HT-29 (cell line): ENCODE measurements around the gene ENTPD7. TPM values are rescaled to one million over a fixed set of nuclear protein-coding genes. Genes with fewer than 3 reads are reported as not detected.
"Not testable (repeated sequence)": the region's sequence is repeated elsewhere in the genome, so short reads cannot be mapped to it uniquely, and the experiment has no call there.

Source experiments
- DNase-seq: peaks from one replicate; pipeline ENCODE4 v3.0.0-alpha.2; 2015; ENCODE audit warnings: low spot score
- small RNA-seq: library from RNA; depleted of rRNA; stranded (forward); fragments of <200 nt; gene quantifications from one replicate; pipeline ENCODE3, GENCODE V24; 2014
- total RNA-seq: library from RNA; depleted of rRNA; stranded (reverse); fragments of >200 nt; shearing (Covaris generic); gene quantifications from 2 replicates; pipeline ENCODE4 v1.2.3, GENCODE V29; 2014; rRNA removed

Gene ENTPD7
- total RNA-seq, 1 experiment from 2014 or later, result 8.5 TPM

GRCh38 chr10:99746166-99746565, 86.9 kb downstream of the ENTPD7 start:
- not testable (repeated sequence) for DNase-seq

- DNase-seq, result no peak
These were observed 89.6 kb downstream of the ENTPD7 start for GRCh38 chr10:99748823-99749451.

DNA sequence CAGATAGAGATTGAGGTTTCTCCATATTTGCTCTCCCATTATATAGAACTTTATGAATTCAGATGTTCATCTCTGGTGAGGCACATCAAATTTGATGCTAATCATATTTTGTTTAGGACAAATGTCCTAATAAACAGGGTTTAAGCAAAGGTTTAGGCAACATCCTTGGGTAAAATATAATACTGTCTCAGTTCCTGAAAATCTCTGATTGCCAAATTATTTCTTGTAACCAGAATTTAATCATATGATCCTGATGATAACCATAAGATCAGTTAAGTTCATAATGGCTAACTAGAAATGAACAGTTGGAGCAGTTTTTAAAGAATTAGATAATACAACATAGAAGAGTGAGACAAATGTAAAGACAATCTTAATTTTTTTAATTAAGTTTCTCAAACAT, 91.3 kb downstream of the ENTPD7 start:
- DNase-seq, result no peak

DNA sequence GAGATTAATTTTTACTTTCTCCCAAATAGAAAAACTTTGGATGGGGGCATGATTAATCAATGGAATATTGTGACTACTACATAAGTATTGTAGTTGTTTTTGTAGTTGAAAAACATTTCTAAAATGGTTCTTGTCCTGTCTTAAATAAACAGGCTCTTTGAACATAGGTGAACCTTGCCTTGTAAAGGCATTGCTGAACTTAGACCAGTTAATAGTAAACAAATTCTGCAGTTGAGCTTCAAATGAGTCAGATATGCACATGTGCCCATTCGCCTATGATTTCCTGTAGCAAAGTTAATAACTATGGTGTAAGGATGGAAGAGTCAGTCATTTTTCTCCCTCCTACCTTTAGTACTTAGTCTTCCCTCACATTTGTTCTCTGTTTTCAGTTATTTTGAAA, 95.4 kb downstream of the ENTPD7 start:
- DNase-seq, result no peak

Small RNA genes within 50 kb of the gene (small RNA-seq; reads per million reads assigned to genes)
- gene AL133353.1, result not detected

Other genes starting within 250 kb of the ENTPD7 start
- 34.7 and 38.5 TPM in 2 replicates for gene GOT1, start 228.9 kb upstream of the ENTPD7 start, total RNA-seq
- not detected in 2 replicates for gene NKX2-3, start 126.6 kb upstream of the ENTPD7 start, total RNA-seq
- 19.9 and 29.4 TPM in 2 replicates for gene SLC25A28, start 39.1 kb upstream of the ENTPD7 start, total RNA-seq
- 18.2 and 20.1 TPM in 2 replicates for gene COX15, start 72.6 kb downstream of the ENTPD7 start, total RNA-seq
- 7.1 and 8.1 TPM in 2 replicates for gene CUTC, start 72.7 kb downstream of the ENTPD7 start, total RNA-seq
- 0.55 and 2.5 TPM in 2 replicates for gene ABCC2, start 123.1 kb downstream of the ENTPD7 start, total RNA-seq